ENCODE results near the gene TULP4.
"Not testable (repeated sequence)": the region's sequence is repeated elsewhere in the genome, so short reads cannot be mapped to it uniquely, and the experiment has no call there.

TULP4 gene

DNA sequence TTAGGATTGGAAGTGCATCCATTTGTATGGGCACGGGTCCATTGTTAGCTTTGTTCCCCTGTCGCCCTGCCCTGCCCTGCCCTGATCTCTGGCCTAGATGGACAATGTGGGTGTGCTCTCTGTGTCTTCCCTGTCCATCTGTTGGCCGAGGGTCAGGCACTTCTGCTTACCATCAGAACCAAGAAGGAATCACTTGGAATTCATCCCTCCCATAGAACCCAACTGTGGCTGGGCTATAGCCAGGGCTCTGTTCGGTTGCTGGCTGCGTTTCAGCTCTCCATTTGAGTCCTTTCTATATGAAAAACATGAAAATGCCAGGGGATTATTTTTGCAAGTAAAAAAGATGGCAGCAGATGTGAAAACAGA lies 26.6 kb upstream of the TULP4 start:
- no peak for TF ChIP-seq CTCF (IDR thresholded peaks at IDR 0.05; ENCODE audit: insufficient read depth, missing control alignments)
- DNase-seq (ENCODE audit: insufficient read length, low spot score) (no peak), FAIRE-seq (no peak)

DNA sequence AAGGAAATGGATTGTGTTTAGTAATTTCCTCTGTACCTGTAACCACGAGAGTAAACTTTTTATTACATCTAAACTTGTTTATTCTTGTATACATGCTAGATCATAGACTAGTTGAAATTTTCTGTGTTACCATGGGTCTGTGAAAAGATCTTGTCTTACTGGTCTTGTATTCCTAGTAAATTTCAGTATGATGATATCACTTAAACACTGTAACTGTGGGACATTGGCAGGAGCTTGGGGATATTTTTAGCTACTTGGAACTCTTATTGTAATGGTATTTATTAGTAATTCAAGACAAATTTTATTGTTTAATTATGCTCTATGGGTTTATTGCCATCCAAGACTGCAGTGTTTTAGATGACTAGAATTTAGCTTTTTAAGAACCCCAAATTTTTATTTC lies 25.9 kb upstream of the TULP4 start:
- no peak for FAIRE-seq
- no peak for TF ChIP-seq CTCF (IDR thresholded peaks at IDR 0.05; ENCODE audit: insufficient read depth, missing control alignments)
- DNase-seq (ENCODE audit: insufficient read length, low spot score) = no peak

DNA sequence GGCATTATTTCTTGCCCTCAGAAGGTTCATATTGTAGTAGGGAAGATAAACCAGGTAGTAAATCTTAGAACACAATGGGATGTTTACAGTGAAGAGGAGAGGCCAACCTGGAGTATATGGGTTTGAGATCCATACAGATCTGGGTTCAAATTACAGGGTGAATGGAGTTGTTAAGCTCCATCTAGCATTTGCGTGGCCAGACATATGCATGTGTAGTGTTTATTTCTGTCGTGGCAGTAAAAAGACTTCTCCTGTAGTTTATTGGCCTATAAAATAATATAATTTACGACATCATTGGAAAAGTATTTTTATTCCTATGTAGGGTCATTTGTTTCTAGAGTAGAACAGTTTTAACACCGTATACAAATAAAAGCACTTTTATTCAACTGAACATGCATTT lies 25.2 kb upstream of the TULP4 start:
- TF ChIP-seq CTCF (IDR thresholded peaks at IDR 0.05; ENCODE audit: insufficient read depth, missing control alignments) = no peak
- DNase-seq (ENCODE audit: insufficient read length, low spot score) (no peak), FAIRE-seq (no peak)

- TF ChIP-seq CTCF (IDR thresholded peaks at IDR 0.05; ENCODE audit: insufficient read depth, missing control alignments) = no peak
- no peak for DNase-seq (ENCODE audit: insufficient read length, low spot score)
- FAIRE-seq = no peak
Measured at GRCh38 chr6:158290040-158290439, 22.2 kb upstream of the TULP4 start.

GRCh38 chr6:158290659-158291058 lies 21.6 kb upstream of the TULP4 start:
- DNase-seq (ENCODE audit: insufficient read length, low spot score) (no peak), FAIRE-seq (no peak)
- TF ChIP-seq CTCF (IDR thresholded peaks at IDR 0.05; ENCODE audit: insufficient read depth, missing control alignments) = no peak

GRCh38 chr6:158292016-158292415 lies 20.2 kb upstream of the TULP4 start:
- FAIRE-seq (no peak), DNase-seq (ENCODE audit: insufficient read length, low spot score) (no peak)
- no peak for TF ChIP-seq CTCF (IDR thresholded peaks at IDR 0.05; ENCODE audit: insufficient read depth, missing control alignments)

DNA sequence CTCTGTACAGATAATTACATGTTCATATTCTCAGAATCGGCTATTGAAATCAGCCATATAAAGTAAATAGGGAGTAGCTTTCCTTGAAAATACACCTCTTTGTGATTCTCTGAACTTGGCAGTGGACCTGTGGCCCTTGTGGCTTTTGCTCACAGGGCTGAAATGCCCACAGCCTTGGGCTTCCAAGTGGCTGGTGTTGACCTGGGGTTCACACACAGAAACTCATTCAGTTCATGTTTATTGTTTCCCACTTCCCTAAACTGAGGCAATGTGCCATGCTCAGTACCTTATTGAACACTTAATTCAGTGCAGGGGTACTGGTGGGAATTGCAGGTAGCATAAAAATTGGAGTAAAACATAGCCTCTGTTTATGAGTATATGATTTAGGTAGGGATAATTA lies 19.1 kb upstream of the TULP4 start:
- no peak for FAIRE-seq

GRCh38 chr6:158295976-158296853 lies 16.1 kb upstream of the TULP4 start:
- not testable (repeated sequence) for FAIRE-seq; DNase-seq (ENCODE audit: insufficient read length, low spot score)

More for the DNA sequence above, 19.1 kb upstream of the TULP4 start:
- no peak for DNase-seq (ENCODE audit: insufficient read length, low spot score)
- no peak for TF ChIP-seq CTCF (IDR thresholded peaks at IDR 0.05; ENCODE audit: insufficient read depth, missing control alignments)

DNA sequence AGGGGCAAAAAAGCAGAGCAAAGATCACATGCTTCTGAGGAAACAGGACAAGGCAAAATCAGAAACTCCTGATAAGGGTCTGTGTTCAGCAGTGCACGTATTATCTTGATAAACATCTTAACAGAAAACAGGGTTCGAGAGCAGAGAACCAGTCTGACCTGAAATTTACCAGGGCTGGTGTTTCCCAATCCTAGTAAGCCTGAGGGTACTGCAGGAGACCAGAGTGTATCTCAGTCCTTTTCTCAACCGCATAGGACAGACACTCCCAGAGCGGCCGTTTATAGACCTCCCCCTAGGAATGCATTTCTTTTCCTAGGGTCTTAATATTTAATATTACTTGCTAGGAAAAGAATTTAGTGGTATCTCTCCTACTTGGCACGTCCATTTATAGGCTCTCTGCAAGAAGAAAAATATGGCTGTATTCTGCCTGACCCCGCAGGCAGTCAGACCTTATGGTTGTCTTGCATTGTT lies 15.4 kb upstream of the TULP4 start:
- not testable (repeated sequence) for FAIRE-seq

GRCh38 chr6:158297657-158298056 lies 14.6 kb upstream of the TULP4 start:
- DNase-seq (ENCODE audit: insufficient read length, low spot score); FAIRE-seq: not testable (repeated sequence)

More for the DNA sequence above, 15.4 kb upstream of the TULP4 start:
- DNase-seq (ENCODE audit: insufficient read length, low spot score) = not testable (repeated sequence)
